Activated T-helper 1 cell treated with anti-CD3 and anti-CD28 coated beads, Interleukin-12 subunit alpha, Interleukin-12 subunit beta, Interleukin-2, Interleukin-4 antibody, amounts not matched to agents 30 ng/mL and 10 ng/mL and 1 ng/mL, durations not matched to agents 14 hours and 24 hours and 36 hours (primary cell): Measurements from ENCODE around the gene UBE2G1. TPM values are rescaled to one million over a fixed set of nuclear protein-coding genes. Genes with fewer than 3 reads are reported as not detected.

Source experiments
- total RNA-seq: library from RNA; stranded (reverse); gene quantifications from 2 replicates; pipeline ENCODE4 v1.2.3, GENCODE V29; 2022

The UBE2G1 gene
- total RNA-seq, 1 donor from 2014 or later: 87.3 TPM

Other genes with a start within 250 kb of the UBE2G1 start
- gene ZZEF1, start 223.6 kb downstream of the UBE2G1 start, total RNA-seq: 43.8 and 45.2 TPM in 2 replicates
- gene CYB5D2, start 223.5 kb downstream of the UBE2G1 start, total RNA-seq: 6.9 and 9.4 TPM in 2 replicates
- gene ANKFY1, start 102.7 kb downstream of the UBE2G1 start, total RNA-seq: 53.8 and 60.1 TPM in 2 replicates
- gene SPNS3, start 67.3 kb upstream of the UBE2G1 start, total RNA-seq: 1.1 and 1.7 TPM in 2 replicates
- gene SPNS2, start 132.2 kb upstream of the UBE2G1 start, total RNA-seq: 0.17 TPM in 1 of 2 replicates, not detected in the other
- gene MYBBP1A, start 188.7 kb upstream of the UBE2G1 start, total RNA-seq: 186 and 195 TPM in 2 replicates
- gene GGT6, start 193.9 kb upstream of the UBE2G1 start, total RNA-seq: not detected in 2 replicates
- gene SMTNL2, start 217.9 kb upstream of the UBE2G1 start, total RNA-seq: not detected in 2 replicates